Measurements from ENCODE around the gene XIRP2.
"Not testable (repeated sequence)": the region's sequence is repeated elsewhere in the genome, so short reads cannot be mapped to it uniquely, and the experiment has no call there.

XIRP2 gene

GRCh38 chr2:166934817-166935216 is 46.5 kb downstream of the XIRP2 start:
- FAIRE-seq: no peak

DNA sequence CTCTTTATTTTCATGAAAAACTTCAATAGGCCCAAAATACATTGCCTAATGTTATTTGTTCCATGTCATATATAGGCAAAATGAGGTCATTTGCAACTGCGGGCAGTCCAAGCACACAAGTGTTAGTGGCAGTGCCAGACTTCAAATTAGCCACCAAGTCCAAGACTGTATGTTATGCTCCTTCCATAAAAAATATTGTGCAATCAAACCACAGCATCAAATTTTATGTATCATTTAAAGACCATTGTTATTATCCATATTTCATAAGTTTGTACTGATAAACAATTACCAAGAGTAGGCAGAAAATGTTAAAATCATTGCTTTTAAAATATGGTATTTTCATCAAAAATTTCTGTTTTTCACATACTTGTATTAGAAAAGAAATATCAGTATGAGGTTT is 54.1 kb downstream of the XIRP2 start:
- no peak for FAIRE-seq

DNA sequence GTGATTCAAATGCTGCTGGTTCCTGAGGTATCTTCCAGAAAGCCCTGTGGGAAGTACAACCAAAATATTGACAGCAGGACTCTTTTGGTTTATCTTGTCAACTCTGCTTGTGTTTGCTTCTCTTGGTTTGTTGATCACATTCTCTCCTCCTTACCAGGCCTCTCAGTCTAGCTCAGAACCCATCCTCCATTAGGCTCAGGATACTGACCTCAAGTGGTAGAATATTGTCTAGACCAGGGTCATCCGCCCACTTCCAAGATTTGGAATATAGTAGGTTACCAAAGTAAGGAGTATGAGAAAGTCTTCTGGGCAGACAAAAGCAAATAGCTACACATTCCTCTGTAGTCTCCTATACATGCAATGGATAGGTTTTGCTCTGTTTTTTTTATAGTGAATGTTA is 56.6 kb downstream of the XIRP2 start:
- no peak for FAIRE-seq

DNA sequence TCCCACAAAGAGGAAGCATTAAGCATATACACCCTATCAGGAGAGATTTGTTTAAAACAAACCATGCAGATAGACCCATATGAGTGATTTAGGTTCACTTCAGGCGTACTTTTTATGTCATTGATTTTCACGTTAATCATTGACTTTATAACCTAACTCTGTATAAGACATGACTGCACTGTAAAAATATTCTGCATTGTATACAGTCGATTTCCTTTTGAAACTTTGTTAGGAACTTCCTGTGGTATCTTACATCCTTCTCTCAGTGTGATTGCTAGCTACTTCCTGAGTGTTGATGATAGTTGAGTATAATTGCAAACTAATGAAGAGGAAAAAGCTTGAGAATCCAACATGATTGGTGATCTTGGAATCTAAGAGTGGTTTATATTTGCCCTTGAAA is 69.4 kb downstream of the XIRP2 start:
- FAIRE-seq: no peak

DNA sequence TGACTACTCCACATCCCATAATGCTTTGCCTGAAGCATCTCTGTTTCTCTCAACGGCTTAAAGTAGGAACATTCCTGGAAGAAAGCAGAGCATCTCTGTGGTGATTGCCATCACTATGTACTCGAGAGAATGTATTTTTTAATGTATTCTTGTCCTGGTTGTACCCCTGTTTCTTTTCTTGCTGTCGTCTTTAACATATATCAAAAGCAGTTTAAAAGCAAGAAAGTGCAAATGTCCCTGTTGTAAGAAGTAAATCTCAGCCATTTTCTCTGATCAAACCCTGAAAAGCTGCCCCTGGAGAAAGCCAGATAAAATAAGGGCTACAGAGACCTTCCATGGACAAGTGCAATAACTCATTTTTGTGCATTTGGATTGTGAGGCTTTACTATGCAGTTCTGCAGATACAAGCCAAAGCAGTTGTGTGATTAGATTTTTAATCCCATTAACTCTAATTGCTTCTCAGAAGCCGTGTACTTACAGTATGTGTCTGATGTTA is 70.8 kb downstream of the XIRP2 start:
- FAIRE-seq: no peak

DNA sequence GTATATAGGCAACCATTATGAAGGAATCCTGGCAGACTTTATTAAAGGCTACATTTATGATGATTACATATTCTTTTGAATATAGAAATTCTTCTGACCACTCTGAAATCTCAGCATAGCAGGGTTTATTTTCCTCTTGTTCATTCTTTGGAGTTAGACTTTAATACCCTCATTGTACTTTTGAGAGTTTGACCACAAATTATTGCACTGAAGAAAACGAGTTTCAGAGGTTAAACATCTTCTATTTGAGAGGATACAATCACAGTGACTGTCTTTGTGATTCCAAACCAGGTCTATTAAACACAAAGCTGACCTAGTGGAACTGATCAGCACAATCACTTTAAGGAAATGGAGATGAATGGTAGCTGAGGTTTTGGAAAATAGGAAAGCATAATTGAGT is 71.3 kb downstream of the XIRP2 start:
- FAIRE-seq: no peak

DNA sequence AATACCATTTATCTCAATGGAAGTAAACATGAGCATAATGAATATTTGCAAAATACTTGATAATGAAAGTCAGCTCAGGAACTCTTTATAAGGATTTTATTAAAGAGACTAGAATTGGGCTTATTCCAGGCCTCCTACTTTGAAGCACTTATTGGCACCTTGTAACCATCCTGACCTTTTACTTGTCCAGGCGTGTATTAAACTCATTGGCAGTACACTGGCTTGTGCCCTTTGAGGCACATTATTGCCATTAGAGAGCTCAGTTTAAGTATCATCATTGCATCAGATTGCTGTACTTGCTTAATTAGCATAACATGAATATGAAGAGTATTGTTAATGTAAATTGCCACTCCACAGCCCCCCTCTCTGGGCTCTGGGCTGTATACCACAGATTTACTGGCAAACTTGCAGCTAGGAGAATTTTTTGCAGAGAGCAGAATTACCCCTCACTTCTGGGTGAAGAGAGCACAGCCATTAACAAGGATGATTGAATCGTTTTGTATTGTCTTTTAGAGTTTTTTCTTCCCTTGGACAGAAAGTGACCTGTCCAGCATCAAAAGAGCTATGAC is 72.5 kb downstream of the XIRP2 start:
- FAIRE-seq: no peak

GRCh38 chr2:166961933-166962332 is 73.7 kb downstream of the XIRP2 start:
- FAIRE-seq: no peak

DNA sequence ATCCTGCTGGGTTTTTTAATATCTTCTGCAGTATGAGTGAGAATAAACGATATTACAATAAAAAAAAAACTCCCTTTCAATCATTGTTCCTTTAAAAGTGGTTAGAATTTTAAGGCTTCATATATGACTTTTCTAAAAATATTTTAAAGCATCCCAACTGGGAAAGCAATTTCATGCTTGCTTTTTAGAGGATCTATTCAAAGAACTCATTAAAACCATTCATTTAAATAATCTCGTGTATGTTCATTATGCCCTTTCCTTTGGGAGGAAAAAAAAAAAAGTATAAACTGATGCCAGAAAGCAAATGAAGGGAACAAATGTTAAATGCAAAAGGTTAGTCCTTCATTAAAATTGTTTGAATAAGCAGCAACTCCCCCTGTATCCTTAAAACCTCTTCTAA is 81.2 kb downstream of the XIRP2 start:
- FAIRE-seq: no peak

DNA sequence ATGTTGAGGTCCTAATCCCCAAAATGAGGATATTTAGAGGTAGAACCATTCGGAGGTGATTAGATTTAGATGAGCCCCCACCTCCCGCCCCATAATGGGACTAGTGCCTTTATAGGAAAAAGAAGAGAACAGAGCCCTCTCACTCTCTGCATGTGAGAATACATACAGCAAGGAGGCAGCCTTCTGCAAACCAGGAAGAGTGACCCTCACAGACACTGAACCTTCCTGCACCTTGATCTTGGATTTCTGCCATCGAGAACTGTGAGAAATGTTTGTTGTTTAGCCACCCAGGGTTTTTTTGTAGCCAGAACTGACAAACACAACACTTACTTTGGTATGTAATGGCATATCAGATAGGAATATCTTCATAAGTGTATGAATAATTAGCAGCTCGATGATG is 83.7 kb downstream of the XIRP2 start:
- no peak for FAIRE-seq

- FAIRE-seq: no peak
These were observed 84.1 kb downstream of the XIRP2 start for GRCh38 chr2:166972418-166972817.

DNA sequence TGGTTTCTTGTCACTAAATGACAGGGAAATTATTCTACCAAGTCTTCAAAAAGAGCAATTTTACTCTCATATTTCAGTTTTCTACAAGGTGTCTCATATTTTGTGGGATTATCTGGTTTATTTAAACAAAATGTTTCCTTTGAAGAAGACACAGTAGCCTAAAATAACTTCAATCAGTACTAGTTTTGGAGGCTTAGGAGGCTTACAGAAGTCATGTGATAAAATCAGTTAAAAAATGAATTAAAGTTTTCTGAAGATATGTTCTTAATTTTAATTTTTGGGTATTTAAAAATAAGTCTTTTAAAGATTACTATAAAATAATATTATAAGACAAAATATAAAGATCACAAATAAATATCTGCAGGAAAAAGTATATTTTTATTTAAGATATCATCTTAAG is 95.9 kb downstream of the XIRP2 start:
- no peak for FAIRE-seq

DNA sequence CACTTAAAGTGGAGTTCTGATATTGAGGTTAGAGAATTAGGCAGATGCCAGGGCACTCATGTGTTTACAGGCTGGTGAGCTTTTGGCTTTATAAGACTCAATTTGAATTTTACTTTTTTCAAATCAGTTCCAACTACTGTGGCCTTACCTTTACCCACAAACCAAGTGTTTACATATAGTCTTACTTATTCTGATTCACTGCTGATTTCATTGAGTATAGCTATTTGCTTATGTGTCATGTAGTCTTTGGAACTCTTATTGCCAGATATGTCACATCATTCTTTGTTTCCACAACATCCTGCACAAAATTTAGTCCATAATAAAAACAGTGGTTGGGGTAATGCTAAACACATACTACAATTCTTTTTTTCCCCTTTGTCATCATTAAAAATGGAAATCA is 96.5 kb downstream of the XIRP2 start:
- FAIRE-seq: no peak

- no peak for FAIRE-seq
These were observed 106.5 kb downstream of the XIRP2 start for GRCh38 chr2:166994588-166995336.

- no peak for FAIRE-seq
These were observed 108.2 kb downstream of the XIRP2 start for GRCh38 chr2:166996465-166996864.

GRCh38 chr2:167001165-167001564 is 112.9 kb downstream of the XIRP2 start:
- no peak for FAIRE-seq

DNA sequence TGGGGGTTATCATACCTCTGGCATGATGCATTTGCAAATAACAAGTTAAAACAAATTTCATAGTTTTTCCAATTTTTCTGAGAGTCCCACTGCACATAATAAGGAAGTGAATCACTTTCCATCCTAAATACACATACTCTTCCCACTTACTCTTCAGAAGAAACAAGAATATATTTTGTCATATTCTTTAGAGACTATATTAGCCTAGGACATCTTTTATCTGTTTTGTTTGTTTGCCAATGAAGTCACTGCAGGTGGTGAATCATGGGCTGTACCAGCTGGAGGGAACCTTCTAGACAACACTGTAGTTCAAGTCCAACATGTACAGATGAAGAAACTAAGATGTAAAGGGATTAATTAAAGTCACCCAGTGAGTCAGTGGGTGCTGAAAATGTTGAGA is 116.8 kb downstream of the XIRP2 start:
- FAIRE-seq: no peak

DNA sequence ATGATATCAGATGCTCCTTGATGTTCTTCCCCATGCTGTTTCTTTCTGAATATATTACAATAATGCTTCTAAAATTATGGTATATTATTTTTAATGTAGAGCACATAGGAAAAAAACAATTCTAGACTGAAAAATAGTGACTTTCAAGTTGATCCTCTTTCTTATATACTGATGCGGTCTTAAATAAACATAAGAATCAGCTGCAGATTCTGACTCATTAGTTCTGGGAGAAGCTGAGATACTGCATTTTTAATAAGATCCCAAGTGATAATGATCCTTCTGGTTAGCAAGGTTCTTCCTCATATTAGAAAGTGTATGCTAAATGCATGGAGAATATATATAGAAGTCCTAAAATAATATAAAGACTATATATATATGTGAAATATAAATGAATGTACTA is 124.9 kb downstream of the XIRP2 start:
- FAIRE-seq: no peak

DNA sequence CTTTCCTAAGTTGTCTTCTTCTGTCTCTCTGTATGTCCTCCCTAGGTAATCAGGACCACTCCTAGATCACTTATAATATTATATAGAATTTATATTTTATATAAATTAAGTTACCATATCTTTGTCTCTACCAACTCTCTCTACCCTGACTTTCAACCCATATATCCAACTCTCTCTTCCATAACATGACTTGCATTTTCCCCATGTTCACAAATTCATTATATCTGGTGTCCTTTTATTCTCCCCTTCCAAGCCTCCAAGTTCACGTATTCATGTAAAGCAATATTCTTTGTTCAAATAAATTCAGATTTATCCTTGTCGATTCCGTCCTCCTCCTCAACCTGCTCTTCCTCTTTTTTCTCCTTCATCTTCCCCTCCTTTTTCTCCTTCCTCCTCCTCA is 127.5 kb downstream of the XIRP2 start:
- FAIRE-seq: no peak

DNA sequence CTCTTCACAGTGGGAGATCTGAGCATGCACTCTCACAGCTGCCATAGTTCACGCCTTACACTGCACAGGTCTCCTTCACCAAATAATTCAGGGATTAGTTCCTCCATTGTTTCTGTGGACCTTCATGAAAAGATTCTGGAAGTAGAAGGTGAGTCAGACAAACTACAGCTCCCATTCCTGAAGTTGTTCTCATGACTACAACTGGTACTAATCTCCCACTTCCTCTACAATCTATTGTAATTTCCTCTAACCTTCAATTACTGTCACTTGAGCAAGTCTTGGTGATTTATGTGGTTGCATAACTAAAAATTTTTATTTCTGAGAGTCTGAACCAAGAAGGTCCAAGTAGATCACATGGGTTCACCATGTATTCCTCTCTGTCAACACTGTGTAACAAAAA is 128.7 kb downstream of the XIRP2 start:
- FAIRE-seq: no peak

DNA sequence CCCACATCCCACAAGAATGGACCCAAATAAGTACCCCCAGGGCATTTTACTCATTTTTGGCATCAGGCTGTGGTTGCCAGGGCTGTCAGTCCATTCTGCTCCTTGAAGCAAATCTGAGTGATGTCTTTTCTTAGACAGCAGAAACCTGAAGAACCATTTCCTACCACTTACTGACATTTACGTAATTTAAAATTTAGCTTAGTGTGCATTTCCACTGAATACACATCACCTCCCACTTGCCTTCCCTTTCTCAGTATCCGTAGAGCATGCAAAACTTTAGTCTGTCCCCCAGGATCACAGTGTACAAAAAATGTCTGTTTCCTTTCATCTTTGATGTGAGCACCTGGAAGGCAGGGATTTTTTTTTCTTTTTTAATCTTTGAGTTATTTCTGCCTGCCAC is 130.3 kb downstream of the XIRP2 start:
- FAIRE-seq: no peak

- FAIRE-seq: no peak
These were observed 140.2 kb downstream of the XIRP2 start for GRCh38 chr2:167028503-167028902.

DNA sequence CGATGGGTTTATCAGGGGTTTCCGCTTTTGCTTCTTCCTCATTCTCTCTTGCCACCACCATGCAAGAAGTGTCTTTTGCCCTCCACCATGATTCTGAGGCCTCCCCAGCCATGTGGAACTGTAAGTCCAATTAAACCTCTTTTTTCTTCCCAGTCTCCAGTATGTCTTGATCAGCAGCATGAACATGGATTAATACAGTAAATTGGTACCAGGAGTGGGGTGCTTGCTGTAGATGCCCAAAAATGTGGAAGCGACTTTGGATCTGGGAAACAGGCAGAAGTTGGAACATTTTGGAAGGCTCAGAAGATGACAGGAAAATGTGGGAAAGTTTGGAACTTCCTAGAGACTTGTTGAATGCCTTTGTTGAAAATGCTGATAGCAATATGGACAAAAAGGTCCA is 146.7 kb downstream of the XIRP2 start:
- not testable (repeated sequence) for FAIRE-seq

- no peak for FAIRE-seq
These were observed 160.5 kb downstream of the XIRP2 start for GRCh38 chr2:167048829-167049228.

- FAIRE-seq: no peak
These were observed 161.4 kb downstream of the XIRP2 start for GRCh38 chr2:167049659-167050058.
